Stimulated activated CD4-positive, alpha-beta T cell treated with anti-CD3 and anti-CD28 coated beads, Interleukin-15, amount 100 ng/mL, for 24 hours (primary cell): Measurements from ENCODE around the gene COA4.
A peak's percentile ranks its signal among the peaks of the same experiment; 100 is the strongest.
"Not testable (repeated sequence)": the region's sequence is repeated elsewhere in the genome, so short reads cannot be mapped to it uniquely, and the experiment has no call there.

Experiments used
- DNase-seq: peaks from one replicate; pipeline ENCODE4 v3.0.0-alpha.2; 2020

Gene COA4

DNA sequence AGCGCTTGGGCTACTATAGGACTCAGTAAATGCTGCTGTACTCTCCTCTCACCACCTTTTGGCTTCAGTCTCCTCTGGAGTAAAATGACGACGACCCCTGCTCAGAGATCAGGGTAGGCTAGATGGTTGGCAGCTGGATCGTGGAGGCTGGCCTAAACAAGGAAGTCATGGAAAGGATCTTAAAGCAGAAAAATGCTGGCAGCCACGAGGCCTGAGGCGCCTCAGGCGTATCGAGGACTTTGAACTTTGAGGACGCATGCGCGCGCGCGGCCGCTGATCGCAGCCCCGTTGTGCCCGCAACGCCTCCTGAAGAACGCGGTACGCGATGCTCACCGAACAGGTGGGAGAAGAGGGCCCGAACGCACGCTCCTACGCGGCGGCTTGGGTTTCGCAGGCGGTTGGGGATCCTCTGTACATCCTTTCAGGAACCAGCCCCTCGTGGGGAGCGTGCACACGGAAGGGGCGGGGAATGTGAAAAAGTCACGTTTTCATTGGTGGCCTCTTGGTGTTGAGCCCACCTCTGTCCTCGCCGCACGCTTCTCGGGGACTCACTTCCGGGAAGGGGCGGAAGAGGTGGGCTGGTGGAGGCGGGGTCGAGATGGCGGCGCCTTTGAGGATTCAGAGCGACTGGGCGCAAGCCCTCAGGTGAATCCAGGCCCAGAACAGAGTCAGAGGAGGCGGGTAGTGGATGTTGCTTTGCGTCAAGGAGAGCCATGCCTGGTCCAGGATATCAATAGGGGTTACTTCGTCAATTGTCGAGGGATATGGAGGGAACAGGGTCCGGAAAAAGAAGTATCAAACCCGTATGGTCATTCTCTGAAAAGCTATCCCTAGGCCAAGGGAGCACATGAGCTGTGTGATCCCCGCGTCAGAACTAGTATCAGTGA is at the start of gene COA4, which contains the start of gene PAAF1:
COA4 (minus strand) TSS at position 423 of the 887 bp plus-strand sequence. CDS start 3,468 bp downstream, outside the sequence.
PAAF1 (plus strand) TSS at position 576 of the 887 bp plus-strand sequence; CDS start at position 599, 23 bp downstream.
- peak; percentile 96 for DNase-seq

DNA sequence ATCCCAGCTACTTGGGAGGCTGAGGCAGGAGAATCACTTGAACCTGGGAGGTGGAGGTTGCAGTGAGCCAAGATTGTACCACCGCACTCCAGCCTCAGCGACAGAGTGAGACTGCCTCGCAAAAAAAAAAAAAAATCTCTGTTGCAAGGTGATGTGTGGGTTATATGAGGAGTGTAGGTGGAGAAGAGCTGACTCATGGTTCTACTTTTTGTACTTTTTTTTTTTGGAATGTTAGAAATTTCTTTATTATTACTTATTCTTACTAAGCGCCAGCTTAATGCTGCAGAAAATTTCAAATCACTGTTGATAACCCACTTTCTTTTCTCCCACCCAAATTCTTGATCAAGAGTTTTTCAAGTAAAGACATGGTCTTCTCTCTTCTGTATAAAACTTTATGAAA is 44.5 kb upstream of the COA4 start:
- no peak for DNase-seq

DNA sequence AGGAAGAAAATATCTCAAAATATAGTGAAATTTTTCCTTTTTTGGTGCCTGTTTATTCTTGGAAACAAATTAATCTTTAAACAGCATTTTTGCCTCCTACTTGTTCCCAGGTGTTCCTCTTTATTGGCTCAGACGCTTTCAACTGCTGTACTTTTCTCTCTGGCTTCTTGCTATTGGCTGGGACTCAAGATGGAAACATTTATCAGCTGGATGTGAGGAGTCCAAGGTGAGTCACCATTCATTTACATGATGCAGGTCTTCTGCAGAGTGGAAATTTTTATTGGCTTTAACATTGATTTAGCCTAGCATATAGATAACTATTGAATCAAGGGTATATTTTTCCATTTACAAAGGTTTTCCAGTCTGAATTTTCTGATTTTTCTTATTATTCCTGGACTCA is 39.8 kb upstream of the COA4 start:
- no peak for DNase-seq

DNA sequence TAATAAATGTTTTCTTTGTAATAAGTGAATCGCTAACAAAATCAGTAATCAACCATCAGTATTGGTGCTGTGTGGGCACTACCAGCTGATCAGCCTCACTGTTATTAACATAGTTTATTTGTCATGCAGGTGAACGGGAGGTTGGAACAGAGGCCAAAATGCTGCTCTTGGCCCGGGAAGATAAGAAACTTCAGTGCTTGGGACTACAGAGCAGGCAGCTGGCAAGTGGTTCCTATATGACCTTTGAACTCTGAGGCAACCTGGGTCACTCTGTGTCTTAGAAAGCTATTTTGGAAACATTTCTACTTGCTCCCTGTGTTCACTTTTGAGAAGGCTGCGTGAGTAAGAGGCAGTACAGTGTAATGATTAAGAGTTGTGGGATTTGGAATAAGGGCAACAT is 37.6 kb upstream of the COA4 start:
- DNase-seq, result no peak

DNA sequence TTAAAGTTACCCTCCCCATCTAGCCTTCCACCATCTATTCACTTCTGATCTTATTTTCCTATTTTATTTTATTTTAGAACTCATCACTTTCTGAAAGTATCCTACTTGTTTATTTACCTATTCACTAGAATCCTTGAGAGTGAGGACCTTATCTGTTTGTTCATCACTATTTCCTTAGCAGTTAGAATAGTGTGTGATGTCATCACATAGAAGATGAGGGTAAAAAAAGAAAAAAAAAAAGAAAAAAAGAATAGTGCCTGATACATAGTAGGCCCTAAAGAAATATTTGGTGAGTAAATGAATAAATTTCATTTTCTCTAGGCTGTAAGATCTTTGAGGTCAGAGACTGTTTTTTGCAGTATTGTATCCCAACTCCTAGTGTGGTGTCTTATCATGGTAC is 36.8 kb upstream of the COA4 start:
- DNase-seq, result no peak

DNA sequence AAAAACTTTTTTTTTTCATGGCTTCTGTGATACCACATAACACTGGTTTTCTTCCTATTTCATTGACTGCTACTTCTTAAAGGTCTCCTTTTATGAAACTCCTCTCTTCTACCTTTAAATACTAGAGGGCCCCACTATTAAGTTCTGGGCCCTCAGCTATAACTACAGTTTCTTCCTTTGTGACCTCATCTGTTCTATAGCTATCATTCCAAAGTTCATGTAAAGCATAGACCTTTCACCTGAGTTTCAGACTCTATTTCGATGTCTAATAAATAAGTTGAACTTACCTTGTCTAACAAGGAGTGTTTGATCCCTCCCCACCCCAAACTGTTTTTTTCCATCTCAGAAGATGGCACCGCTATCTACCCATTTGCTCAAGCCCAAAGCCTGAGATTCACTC is 35.4 kb upstream of the COA4 start:
- no peak for DNase-seq

DNA sequence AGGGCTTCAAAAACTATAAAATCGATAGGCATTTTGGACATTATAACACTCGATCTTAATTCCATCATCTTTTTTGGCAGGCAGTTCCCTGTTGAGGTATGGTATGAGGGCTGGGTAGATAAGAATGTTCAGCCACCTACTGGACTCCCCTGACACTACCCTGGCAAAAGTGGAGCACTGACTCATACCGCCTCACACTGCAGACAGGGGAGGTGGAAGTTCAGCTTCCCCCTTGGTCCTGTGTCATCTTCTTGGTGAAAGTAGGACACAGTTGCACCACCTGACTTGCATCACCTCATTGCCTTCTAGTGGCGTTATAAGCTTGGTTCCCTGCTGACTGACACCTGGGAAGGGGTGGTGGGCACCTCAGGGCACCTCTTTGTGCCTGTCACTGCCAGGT is 30.5 kb upstream of the COA4 start:
- peak; percentile 7 for DNase-seq

DNA sequence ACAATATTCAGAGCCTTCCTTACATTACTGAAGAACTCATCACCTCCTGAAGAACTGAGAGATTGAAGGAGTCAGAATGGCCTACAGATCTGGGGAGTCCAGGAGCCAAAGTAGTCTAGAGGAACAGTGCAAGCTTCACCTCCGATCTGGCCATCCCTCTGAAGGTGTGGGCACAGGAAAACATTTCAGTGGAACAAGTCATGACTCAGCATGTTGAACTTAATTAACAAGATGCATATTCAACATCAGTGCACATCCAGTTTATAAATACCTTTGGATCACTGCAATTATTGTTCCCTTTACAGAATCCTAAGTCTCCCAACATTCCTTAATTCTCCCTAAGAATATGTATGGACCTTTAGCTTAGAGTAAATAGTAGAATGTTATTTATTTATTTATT is 25.7 kb upstream of the COA4 start:
- no peak for DNase-seq

DNA sequence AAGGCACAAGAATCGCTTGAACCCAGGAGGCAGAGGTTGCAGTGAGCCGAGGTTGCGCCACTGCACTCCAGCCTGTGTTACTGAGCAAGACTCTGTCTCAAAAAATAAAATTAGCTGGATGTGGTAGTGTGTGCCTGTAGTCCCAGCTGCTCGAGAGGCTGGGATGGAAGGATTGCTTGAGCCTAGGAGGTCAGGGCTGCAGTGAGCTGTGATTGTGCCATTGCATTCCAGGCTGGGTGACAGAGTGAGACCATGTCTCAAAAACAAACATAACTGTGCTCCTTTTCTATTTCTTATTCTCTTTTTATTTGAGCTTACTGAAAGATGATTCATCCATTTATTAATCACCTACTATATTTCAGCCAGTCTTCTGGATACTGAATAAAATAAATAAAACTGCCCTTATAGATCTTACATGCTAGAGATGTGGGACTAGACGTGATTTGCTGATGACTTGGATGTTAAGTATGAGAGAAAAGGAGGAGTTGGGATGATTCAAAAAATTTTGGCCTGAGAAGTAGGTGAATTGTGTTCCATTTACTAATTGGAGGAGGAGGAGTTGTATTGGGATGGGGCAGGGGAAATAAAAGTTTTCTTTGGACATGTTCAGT is 18.2 kb upstream of the COA4 start:
- DNase-seq, result no peak

DNA sequence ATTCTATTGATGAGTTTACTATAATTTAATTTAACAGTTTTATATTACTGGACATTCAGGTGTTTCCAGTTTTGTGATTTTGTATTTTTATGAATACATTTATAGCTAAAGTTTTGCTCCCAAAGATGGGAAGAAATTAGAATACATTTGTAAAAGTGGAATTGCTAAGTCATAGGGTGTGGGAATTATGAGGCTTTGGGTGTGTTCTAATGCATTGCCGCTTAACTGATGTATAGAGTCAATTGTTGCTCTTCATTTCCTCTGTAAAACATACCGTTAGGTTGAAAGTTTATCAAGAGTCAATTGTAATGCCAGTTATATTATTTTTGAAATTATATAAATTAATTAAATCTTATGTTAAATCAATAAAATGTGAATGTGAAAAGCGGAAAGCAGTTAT is 16.4 kb upstream of the COA4 start:
- no peak for DNase-seq

DNA sequence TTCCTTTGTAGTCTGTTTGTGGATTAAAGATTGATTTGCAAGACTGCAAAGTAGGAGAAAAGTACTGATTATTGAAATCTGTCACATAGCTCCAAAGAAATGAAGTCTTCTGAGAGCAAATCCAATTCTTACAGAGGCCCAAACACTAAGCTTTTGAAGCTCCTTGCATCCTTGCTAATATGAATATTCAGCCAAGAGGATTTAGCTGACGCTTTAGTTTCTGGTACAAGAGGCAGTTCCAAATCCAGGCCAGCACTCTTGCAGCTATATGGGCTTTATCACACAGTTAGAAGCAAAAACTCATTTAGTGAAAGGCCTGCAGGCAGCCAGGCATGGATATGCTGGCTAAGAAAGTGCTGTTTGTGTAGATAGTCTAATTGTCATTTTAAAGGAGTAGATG is 12.9 kb upstream of the COA4 start:
- DNase-seq, result no peak

DNA sequence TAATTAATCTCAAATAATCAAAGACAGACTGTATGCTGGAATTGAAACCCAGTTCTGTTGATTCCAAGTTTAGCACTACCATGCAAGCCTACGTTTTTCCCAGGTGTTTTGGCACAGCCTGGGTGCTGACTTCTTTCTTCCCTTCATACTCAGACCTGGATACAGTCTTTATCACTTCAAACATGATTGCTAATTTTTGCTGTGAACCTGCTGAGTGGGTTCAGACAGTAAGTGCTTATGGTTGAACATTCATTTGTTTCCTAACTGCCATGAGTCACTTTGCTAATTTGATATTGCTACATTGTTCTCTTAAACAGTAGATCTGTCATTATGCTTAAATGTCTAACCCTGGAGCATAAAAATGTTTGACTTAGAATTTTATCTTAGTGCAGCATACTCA is 12.4 kb upstream of the COA4 start:
- no peak for DNase-seq

DNA sequence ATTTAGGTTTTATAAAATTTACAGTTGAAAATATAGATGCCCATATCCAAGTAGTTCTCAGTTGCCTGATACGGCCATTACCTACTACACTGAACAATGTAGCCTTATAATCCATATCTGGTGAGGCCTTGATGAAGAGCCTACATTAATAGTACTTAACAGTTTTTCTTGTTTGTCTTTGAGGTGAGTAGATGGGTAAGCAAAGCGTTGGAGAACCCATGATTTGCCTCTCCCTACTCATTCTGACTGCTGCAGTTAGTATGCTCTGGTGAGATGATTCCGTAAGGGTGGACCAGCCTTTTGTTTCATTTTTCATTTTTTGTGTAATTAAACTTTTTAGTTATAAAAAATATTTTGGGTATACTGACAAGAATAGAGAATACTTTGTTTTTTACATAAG is 11.6 kb upstream of the COA4 start:
- DNase-seq, result no peak

DNA sequence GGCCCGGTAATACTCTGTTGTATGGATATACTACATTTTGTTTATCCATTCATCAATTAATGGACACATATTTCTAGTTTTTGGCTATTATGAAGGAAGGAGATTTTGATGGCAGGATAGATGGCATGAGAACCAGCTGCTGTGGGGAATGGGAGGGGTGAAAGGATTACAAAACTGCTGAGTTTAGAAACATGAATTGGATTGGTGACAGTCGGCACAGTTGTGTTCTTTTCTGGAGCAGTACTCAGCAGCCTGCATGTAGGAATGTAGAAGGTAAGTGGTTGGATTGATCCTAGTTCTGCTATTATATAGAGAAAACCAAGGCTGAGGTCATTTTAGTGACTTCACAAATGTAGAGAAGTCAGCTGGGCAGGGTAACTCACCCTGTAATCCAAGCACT is 7.2 kb upstream of the COA4 start:
- no peak for DNase-seq

DNA sequence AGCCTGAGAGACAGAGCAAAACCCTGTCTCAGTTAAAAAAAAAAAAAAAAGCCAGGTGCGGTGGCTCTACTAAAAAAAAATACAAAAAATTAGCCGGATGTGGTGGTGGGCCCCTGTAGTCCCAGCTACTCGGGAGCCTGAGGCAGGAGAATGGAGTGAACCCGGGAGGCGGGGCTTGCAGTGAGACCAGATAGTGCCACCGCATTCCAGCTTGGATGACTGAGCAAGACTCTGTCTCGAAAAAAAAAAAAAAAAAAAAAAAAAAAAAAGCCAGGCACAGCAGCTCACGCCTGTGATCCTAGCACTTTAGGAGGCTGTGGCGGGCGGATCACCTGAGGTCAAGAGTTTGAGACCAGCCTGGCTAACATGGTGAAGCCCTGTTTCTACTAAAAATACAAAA is 3.8 kb upstream of the COA4 start:
- not testable (repeated sequence) for DNase-seq

DNA sequence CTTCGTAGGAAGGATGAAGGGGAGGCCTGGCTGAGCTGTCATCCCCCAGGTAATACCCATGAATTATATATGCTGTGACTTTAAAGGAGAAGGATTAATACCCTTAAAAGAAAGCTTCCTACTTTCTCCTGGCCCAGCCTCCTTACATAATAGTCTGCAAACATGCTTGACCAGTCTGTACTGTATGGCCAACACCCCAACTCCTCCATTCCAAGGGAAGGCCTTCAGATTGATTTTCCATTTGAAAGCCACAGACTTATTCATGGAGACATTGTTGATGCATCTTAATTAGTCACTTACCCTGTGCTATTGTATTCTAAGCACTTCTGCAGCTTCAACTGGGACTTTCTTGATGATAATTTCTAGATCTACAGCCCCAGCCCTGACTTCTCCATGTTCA is 2.1 kb upstream of the COA4 start:
- no peak for DNase-seq

DNA sequence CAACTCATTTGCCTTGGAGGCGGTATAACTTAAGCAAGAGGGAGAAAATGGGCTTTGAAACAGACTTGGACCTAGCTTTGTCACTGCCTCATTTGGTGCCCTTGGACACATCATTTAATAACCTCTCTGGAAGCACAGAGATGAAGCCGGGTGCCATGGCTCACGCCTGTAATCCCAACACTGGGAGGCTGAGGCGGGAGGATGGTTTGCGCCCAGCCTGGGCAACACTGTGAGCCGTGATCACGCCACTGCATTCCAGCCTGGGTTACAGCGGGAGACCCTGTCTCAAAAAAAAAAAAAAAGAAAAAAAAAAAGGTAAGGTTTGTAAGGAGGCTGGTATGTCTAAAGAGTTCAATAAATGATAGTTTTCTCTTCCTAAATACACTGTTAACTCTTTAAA is 806 bp downstream of the COA4 start:
- no peak for DNase-seq

DNA sequence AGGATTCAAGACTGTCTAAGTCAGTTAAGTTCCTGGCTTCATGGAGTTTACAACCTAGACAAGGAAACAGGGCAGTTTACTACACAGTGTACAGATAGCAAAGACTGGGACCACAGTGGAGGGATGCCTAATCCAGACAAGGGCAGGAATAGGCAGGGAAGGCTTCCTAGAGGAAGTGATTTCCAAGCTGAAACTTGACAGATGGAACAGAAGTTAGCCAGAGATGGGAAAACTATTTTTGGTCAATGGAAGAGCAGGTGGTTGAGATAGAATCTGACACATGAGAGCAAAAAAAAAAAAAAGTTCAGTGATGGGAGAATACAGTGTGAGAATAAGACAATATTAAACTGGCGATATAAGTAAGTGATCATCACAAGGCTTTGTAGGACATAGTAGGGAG is 1.3 kb downstream of the COA4 start:
- DNase-seq, result no peak

DNA sequence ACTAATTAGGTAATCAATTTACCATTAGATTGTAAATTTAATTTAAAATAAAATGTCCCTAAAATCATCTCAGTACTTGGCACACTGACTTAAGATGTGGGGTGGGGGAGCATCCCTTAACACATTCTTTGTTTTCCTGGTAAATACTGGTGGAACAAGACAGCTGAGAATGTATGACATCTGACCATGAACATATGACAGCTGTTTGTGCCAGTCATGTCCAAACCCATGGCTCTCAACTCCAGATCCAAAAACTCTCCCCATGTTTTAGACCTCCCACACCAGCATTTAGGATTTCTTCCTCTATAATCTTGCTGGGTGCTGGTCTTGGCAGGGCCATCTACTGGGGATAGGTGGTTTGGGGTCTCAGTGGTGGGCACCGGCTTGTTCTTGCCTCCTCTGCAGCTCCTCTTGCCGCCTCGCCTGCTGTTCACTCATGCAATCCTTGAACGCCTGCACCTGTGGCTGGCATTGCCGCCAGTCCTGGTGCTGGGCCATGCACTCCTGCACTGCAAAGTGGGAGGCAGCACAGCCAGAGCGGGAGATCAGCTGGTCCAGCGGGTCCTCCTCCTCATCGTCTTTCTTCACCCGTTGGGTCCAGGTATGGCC is 3.8 kb downstream of the COA4 start:
- DNase-seq, result no peak

DNA sequence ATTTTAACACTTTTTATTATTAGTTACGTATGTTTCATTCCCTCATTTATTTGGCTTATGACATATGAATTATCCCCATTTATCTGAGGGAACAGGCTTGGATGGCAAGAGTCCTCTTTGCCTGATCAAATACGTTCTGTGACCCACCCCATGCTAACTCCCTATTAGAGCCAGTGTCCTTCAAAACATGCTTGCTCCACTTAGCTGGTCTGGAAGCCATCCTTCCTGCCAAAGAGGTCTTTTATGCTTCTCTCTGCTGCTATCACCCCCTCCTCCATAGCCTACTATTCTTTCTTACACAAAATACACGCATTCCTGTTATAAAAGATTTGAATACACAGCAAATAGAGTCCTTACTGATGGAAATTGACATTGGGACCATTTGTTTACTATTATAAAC is 6.4 kb downstream of the COA4 start:
- DNase-seq, result no peak

DNA sequence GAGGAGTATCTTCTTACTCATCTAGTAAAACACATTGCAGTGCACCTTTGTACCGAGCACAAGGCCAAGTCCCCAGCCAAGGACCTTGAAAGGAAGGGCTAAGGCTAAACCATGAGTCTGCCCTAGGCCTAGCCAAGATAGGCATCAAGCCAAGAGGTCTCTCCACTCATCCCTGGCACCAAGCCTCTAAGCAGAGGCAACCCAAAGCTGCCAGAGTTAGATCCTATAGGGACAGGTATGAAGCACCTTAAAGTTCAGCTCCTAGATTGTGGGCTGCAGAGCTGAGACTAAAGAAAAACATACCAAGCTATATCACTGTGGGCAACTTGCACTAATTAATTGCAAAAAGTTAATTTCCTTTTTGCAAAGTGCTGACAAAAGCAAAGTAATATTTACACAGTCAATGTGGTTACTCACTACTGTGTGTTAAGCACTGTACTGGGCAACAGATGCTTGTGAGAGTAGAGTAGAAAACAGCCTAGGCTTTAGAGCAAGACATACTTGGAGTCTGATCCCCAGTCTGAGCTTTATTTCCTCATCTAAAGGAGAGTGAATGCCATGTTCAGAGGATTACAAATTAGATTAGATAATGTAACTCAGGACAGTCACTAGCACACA is 7.2 kb downstream of the COA4 start:
- no peak for DNase-seq

DNA sequence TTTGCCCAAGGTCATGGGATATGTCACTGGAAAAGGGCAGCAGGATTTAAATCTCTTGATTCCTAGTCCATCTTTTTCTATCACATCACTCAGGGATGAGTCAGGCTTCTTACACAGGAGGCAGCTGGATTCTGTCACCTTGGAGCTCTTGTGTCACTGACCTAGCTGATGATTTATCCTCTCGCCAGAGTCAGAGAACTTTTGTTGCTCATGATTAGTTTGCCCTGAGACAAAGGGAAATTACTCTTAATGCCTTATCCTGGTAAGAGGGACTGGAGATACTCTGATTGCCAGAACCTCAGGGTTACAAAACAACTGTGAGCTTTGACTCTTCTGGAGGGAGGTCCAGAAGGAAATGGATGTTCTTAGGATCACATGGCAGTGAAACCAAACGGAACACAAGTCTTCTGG is 10.1 kb downstream of the COA4 start:
- DNase-seq, result no peak

DNA sequence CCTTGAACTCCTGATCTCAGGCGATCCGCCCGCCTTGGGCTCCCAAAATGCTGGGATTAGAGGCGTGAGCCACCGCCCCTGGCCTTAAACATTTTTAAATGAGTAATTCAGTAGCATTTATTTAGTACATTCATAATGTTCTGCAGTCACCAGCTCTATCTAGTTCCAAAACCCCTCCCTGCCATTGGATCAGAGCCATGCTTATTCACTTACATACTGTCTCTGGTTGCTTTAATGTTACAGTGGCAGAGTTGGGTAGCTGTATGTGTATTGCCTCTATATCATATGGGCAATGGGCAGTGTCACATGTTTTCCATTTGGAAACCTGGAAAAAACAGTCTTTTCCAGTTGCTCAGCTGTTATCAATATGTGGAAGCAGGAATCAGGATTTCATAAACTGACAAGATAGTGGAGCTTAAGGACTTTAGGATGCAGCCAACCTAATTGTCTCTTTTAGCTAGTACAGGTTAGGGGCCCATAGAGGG is 10.5 kb downstream of the COA4 start:
- no peak for DNase-seq

DNA sequence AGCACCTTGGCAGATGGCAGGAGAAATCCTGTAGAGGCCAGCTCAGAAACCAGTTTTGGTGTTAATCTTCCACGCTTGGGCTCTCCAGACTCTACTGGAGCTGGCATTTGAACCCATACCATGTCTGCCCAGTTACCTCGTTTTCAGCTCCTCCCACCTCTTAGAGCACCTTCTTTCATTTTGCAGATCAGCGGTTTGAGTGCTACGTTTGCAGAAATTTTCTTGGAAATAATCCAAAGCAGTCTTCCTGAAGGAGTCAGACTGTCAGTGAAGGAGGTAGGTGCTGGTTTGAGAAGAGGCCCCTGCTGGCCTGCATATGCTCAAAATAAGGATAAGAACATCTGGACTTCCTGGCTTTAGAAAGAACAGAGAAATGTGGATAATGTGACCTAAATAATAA is 13.7 kb downstream of the COA4 start:
- DNase-seq, result no peak
